Esophagus muscularis mucosa (tissue), 4 donors: Measurements from ENCODE around the gene LRTM2.

ENCODE experiments used
- CTCF ChIP-seq, 3 experiments: fragments of 200-600 bp in 2 of 3; fragments of 450-650 bp in 1 of 3; sonication (generic) in 2 of 3; IDR thresholded peaks; one replicate each; pipeline ENCODE4 v1.5.1; 2017 to 2019; ENCODE audit warnings: antibody characterized with exemption in 3 of 3, mild to moderate bottlenecking in 2 of 3, moderate library complexity in 1 of 3
- EP300 ChIP-seq: sonication (generic); formaldehyde crosslinking; IDR thresholded peaks from one replicate; pipeline ENCODE4 v1.6.1; 2017; ENCODE audit warnings: antibody characterized with exemption
- POLR2A ChIP-seq: fragments of 450-650 bp; IDR thresholded peaks from one replicate; pipeline ENCODE4 v1.6.1; 2017; ENCODE audit warnings: antibody characterized with exemption, moderate library complexity, mild to moderate bottlenecking, low read depth
- POLR2AphosphoS5 ChIP-seq, 2 donors: sonication (generic); formaldehyde crosslinking; IDR thresholded peaks; one replicate each; pipeline ENCODE4 v1.6.1; 2017; ENCODE audit warnings: antibody characterized with exemption in 2 of 2

- TF ChIP-seq POLR2A (no peak), CTCF (IDR thresholded peaks at IDR 0.05) (no peak), POLR2AphosphoS5 (IDR thresholded peaks at IDR 0.05) (no peak), EP300 (no peak)
These were observed 23.8 kb upstream of the LRTM2 start for GRCh38 chr12:1796515-1797010.
